Omental fat pad (tissue), 4 donors: ENCODE measurements around the gene ZNF503. TPM values are rescaled to one million over a fixed set of nuclear protein-coding genes. Genes with fewer than 3 reads are reported as not detected.

Experiments
- ATAC-seq: fragments of 150-250 bp; one replicate; pipeline ENCODE4 v1.9.1; 2016; ENCODE audit warnings: mild to moderate bottlenecking, moderate library complexity; ENCODE audit not compliant: low FRiP score
- DNase-seq: peaks from one replicate; pipeline ENCODE4 v3.0.0-alpha.2; 2019; ENCODE audit warnings: low spot score
- total RNA-seq, 4 donors: library from RNA; depleted of rRNA; stranded (reverse); fragments of >200 nt; gene quantifications; one replicate each; pipeline ENCODE4 v1.1.0, GENCODE V29; 2016
- TF ChIP-seq, protein P1 (sequence below), 3 donors: fragments of 450-650 bp; IDR thresholded peaks; one replicate each; pipeline ENCODE4 v1.5.1; 2016 to 2017; ENCODE audit warnings: antibody characterized with exemption in 3 of 3, mild to moderate bottlenecking in 3 of 3, moderate library complexity in 2 of 3

ZNF503 gene
- total RNA-seq, 4 donors from 2014 or later = 8.0 to 19.8 (median 11.2) TPM

DNA sequence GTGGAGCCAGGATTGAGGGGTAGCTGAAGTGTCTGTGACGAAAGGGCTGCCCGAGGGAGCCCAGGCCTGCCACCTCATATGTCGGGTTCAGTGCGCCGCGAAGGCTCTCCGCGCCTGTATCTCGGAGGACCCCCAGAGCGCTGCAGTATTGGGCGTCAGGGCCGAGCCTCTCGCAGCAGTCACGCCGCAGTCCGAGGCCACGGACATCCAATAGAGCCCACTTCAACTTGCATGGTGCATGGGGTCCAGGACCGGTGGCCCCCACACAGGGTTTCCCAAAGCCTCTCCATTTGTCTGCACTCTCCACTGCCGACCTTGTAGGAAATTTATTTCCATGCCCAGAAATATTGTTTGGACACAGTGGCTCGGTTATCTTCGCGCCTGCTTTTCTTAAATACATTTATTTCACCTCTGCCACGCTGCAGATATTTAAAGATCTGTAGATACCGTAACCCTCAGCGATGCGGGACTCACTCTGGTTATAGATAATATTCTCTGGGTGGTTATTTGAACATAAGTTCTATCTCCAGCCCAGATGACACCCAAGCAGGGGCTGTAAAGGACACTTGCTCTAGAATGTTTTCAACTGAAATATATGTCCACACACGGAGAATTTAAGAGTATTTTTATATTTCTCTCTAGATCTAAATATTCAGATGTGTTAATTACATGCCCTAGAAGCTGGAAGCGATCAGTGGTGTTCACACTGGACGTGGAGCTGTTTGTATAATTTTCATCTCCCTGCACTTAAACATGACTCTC lies 5.1 kb upstream of the ZNF503 start:
- ATAC-seq (no peak), DNase-seq (no peak)
- TF ChIP-seq, protein P1, sequence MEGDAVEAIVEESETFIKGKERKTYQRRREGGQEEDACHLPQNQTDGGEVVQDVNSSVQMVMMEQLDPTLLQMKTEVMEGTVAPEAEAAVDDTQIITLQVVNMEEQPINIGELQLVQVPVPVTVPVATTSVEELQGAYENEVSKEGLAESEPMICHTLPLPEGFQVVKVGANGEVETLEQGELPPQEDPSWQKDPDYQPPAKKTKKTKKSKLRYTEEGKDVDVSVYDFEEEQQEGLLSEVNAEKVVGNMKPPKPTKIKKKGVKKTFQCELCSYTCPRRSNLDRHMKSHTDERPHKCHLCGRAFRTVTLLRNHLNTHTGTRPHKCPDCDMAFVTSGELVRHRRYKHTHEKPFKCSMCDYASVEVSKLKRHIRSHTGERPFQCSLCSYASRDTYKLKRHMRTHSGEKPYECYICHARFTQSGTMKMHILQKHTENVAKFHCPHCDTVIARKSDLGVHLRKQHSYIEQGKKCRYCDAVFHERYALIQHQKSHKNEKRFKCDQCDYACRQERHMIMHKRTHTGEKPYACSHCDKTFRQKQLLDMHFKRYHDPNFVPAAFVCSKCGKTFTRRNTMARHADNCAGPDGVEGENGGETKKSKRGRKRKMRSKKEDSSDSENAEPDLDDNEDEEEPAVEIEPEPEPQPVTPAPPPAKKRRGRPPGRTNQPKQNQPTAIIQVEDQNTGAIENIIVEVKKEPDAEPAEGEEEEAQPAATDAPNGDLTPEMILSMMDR (IDR thresholded peaks at IDR 0.05) = no peak

DNA sequence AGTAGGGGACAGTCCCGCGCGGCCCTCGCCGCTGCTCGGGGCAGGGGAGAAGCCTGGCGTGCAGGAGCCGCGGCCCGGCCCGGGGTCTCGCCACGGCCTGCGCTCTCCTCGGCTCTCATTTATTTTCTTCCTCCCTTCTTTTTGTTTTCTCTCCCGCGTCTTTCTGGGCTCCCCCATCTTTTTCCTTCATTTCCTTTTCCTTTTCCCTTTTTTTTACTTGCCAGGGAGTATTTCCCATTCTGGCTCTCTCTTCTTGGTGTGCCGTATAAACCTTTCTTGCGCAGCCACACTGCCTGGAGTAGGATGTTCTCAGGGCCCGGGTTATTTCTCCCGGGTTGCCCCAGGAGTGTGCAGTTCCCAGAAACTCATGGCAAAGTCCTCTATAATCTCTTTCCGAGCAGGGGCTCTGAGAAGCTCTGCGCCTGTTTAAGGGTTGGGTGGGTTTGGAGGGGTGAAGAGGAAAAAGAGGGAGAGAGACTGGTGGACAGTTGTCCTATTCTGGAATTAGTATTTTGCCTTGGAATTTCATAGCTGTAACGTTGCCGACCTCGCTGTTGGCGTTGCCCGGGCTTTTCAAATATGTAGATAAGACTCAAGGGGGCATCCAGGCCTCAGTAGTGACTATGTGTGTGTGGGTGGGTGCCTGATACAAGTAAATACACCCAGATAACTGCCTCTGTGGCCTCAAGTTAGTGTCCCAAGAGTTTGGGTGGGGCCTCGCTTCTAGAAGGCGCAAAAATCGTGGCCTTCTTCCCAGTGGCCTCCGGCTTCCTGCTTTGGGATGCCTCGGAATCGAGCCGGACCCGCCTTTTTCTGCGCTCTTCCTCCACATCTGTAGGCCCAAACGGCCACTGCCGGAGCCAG lies 4.3 kb upstream of the ZNF503 start:
- TF ChIP-seq, protein P1 (IDR thresholded peaks at IDR 0.05) = no peak
- no peak for ATAC-seq

DNA sequence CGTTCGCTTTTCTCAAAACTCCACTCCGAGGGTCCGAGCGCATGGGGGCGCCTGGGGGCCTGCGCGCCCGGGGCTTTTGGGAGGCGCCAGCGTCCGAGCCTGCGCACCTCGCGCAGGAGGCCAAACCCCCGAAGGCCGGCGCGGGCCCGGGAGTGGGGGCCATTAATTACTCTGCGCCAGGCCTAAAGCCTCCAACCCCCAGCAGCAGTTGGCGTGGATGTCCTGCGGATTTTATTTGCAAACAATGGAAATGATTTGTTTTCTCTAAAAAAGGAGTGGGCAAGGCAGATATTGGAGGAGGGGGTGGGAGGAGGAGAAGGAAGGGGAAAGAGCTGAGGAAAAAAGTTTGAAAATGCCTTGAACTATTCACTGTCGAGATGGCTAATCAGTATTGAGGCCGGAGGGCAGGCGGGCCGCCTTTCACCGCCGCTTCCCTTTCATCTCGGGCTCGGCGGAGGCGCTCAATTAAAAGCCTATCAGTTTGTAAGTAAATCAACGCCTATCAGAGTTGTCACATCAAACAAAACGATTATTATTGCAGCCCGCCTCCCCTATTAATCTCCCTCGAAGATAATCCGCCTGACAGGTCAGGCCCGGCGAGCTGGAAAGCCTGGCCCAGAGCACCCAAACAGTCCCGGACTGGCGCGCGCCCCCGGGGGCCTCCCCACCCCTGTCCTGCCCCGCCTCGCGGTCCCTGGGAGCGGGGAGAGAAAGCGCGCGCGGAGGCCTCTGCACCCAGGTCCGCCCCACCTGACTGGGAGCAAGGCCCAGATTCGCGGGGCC lies 3.4 kb upstream of the ZNF503 start:
- TF ChIP-seq, protein P1 (IDR thresholded peaks at IDR 0.05) = no peak
- no peak for ATAC-seq
- no peak for DNase-seq

More for the DNA sequence above, 4.3 kb upstream of the ZNF503 start:
- DNase-seq = no peak

DNA sequence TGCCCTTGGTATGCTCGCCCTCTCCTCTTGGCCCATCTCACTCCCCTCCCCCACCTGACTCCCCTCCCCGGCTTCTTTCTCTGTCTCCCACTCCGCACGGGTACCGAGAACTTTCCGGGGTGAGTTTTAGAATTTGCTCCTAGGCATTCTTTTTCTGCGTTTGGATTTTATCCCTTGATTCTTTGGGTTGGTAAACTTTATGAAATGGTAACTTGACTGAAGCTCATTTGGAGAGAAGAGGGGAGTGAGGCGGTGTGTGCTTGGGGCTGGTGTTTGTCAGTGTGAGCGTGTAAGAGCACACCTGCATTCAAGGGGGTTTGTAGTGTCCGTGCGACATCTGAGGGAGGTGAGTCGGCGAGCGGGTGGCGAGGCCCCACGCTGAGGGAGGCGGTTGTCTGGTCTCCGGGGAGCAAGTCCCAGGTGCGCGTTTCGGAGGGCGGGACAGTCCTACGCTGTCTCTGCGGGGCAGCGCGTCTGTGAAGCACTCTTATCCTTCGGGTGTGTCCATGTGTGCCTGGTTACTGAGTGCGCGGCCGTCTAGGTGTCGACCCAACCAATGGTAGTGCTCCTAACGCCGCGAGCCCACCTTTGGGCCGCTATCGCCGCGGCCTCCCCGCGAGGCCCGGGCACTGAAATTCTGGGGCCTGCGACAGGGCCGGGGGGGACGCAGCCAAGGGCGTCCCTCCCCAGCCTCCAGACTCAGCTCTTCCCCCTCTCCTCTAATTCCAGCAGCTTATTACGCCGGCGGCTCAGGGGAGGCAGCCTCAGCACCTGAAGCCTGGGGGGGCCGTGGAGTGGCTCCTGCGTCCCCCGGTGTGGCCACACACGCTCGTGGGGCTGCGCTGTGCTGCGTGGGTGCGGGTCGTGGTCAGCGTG lies 2.6 kb upstream of the ZNF503 start:
- no peak for ATAC-seq
- no peak for DNase-seq
- TF ChIP-seq, protein P1 (IDR thresholded peaks at IDR 0.05) = no peak

DNA sequence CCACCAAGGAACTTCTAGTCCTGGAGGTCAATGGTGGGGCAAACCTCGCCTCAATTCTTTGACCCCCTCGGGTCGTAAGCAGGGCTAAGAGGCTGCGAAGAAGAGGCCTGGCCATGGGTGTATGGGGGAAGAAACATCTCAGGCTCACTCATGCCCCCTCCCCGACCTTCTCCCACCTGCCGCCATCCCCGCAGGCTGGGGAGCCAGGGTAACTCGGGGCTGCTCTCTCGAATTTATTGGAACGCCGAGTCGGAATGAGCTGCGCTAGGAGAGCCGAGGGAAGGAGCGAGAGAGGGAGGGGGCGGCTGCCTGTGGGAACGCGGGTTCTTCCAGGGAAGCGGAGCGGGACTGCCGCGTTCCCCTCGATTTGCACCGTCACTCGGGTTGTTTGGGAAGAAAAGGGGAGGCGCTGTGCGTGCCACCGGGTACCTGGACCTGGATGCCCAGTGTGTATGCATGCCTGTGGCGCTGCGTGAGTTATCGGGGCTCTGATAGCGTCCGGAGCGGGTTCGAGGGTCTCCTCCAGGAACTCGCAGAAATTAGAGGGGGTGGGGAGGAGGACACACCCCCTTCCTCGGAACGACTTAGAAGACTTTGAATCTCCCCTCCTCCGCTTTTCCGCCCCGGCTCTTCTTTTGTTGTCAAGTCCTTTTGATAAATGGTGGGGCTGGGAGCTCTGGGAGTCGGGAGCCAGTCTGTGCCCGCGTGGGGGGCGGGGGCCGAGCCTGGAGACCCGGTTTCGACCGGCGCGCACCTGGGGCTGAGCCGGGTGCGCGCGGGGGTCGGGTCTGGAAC lies 1.8 kb upstream of the ZNF503 start:
- TF ChIP-seq, protein P1 (IDR thresholded peaks at IDR 0.05) = no peak
- ATAC-seq (no peak), DNase-seq (no peak)
